IMR-90 (cell line): Measurements from ENCODE around the gene PTPRF.

Experiments used
- FOS ChIP-seq: fragments of 150-350 bp; IDR thresholded peaks from 2 replicates; pipeline ENCODE4 v1.6.1; 2016; ENCODE audit warnings: low read depth, low read length
- POLR2A ChIP-seq: IDR thresholded peaks from 2 replicates; pipeline ENCODE4 v1.6.1; 2012; ENCODE audit warnings: mild to moderate bottlenecking, low read depth, low read length
- RAD21 ChIP-seq: IDR thresholded peaks from 2 replicates; pipeline ENCODE4 v1.6.1; 2012; ENCODE audit warnings: low read length, improper control_type of control experiment
- RFX5 ChIP-seq: IDR thresholded peaks from 2 replicates; pipeline ENCODE4 v1.8.0; 2012; ENCODE audit warnings: low read depth, mild to moderate bottlenecking, low read length, moderate library complexity
- TF ChIP-seq, protein P1 (sequence below): conservative IDR thresholded peaks from 2 replicates; pipeline ENCODE4 v1.5.1; 2012; ENCODE audit warnings: mild to moderate bottlenecking, low read depth, low read length, improper control_type of control experiment
- TF ChIP-seq, protein P2 (sequence below): fragments of 150-350 bp; IDR thresholded peaks from 2 replicates; pipeline ENCODE4 v1.6.1; 2017; ENCODE audit warnings: mild to moderate bottlenecking, antibody characterized with exemption, low read length, low read depth

DNA sequence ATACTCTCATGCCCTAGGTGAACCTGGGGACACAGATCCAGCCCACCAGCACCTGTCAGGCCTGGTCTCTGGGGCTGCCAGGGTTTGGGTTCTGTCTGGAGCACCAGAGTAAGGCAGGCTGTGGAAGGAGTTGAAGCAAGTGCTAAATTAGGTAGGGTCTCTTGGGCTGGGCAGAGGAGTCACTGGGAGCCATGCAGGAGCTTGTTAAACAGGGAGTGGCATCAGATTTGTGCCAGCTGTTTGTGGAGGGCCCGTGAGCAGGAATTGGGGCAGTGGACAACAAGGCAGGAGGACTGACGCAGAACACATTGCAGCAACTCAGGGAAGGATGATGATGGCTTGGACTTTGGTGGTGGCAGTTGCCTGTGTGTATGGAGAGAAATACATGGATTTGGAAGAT, 56.3 kb downstream of the PTPRF start:
- TF ChIP-seq RAD21: no peak
- TF ChIP-seq, protein P1, sequence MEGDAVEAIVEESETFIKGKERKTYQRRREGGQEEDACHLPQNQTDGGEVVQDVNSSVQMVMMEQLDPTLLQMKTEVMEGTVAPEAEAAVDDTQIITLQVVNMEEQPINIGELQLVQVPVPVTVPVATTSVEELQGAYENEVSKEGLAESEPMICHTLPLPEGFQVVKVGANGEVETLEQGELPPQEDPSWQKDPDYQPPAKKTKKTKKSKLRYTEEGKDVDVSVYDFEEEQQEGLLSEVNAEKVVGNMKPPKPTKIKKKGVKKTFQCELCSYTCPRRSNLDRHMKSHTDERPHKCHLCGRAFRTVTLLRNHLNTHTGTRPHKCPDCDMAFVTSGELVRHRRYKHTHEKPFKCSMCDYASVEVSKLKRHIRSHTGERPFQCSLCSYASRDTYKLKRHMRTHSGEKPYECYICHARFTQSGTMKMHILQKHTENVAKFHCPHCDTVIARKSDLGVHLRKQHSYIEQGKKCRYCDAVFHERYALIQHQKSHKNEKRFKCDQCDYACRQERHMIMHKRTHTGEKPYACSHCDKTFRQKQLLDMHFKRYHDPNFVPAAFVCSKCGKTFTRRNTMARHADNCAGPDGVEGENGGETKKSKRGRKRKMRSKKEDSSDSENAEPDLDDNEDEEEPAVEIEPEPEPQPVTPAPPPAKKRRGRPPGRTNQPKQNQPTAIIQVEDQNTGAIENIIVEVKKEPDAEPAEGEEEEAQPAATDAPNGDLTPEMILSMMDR: no peak
- no peak for TF ChIP-seq POLR2A
- TF ChIP-seq, protein P2, sequence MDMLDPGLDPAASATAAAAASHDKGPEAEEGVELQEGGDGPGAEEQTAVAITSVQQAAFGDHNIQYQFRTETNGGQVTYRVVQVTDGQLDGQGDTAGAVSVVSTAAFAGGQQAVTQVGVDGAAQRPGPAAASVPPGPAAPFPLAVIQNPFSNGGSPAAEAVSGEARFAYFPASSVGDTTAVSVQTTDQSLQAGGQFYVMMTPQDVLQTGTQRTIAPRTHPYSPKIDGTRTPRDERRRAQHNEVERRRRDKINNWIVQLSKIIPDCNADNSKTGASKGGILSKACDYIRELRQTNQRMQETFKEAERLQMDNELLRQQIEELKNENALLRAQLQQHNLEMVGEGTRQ: no peak
- no peak for TF ChIP-seq RFX5
- no peak for TF ChIP-seq FOS
